Lung (tissue), 12 donors: ENCODE results near the gene PPM1F. TPM values are rescaled to one million over a fixed set of nuclear protein-coding genes. Genes with fewer than 3 reads are reported as not detected.

Experiments used
- ATAC-seq: fragments of 200-7000 bp; cut with Tn5 transposase; one replicate; pipeline ENCODE4 v1.9.1; 2020; ENCODE audit warnings: moderate number of reproducible peaks; ENCODE audit not compliant: insufficient read depth, low FRiP score
- DNase-seq, 3 donors: peaks; one replicate each; pipeline ENCODE4 v3.0.0-alpha.2; 2013 to 2017
- H3K27ac ChIP-seq, 2 donors: one replicate each; pipeline ENCODE4 v1.5.1; 2013; ENCODE audit warnings: mild to moderate bottlenecking in 2 of 2, moderate library complexity in 2 of 2, control low read depth in 1 of 2, inconsistent platforms in 1 of 2, low read depth in 1 of 2, low read length in 1 of 2
- H3K27me3 ChIP-seq, 3 donors: one replicate each; pipeline ENCODE4 v1.5.1; 2013; ENCODE audit warnings: low read length in 2 of 3; ENCODE audit not compliant: control insufficient read depth in 3 of 3, insufficient read depth in 3 of 3
- H3K36me3 ChIP-seq, 4 donors: one replicate each; pipeline ENCODE4 v1.5.1; 2013; ENCODE audit warnings: low read length in 4 of 4, mild to moderate bottlenecking in 1 of 4, moderate library complexity in 1 of 4; ENCODE audit not compliant: control insufficient read depth in 4 of 4, insufficient read depth in 4 of 4
- H3K4me1 ChIP-seq, 5 donors: one replicate each; pipeline ENCODE4 v1.5.1; 2013; ENCODE audit warnings: low read length in 5 of 5, mild to moderate bottlenecking in 2 of 5, moderate library complexity in 1 of 5; ENCODE audit not compliant: control insufficient read depth in 5 of 5, insufficient read depth in 5 of 5
- H3K4me3 ChIP-seq: one replicate; pipeline ENCODE4 v1.5.1; 2013; ENCODE audit warnings: mild to moderate bottlenecking, control low read depth, moderate library complexity
- H3K9ac ChIP-seq, 2 donors: one replicate each; pipeline ENCODE4 v1.5.1; 2013; ENCODE audit warnings: low read length in 2 of 2, control low read depth in 1 of 2; ENCODE audit not compliant: insufficient read depth in 1 of 2
- H3K9me3 ChIP-seq, 4 donors: one replicate each; pipeline ENCODE4 v1.5.1; 2013; ENCODE audit warnings: low read length in 3 of 4, mild to moderate bottlenecking in 1 of 4, moderate library complexity in 1 of 4; ENCODE audit not compliant: control insufficient read depth in 4 of 4, insufficient read depth in 3 of 4
- WGBS, 2 donors: extraction: QIAGEN DNeasy Blood & Tissue Kit; methylation state at CpG; one replicate each; pipeline ENCODE4 v1.1.7; 2013; 5-methylcytosine and 5-hydroxymethylcytosine counted together
- polyA plus RNA-seq, 2 donors: library from polyadenylated mRNA; stranded (reverse); fragments of 200-250 nt; gene quantifications; one replicate each; pipeline ENCODE4 v1.2.1, GENCODE V29; 2013
- total RNA-seq, 2 donors: library from RNA; depleted of rRNA in 1 of 2; stranded (reverse); fragments of >200 nt in 1 of 2; gene quantifications; one replicate each; pipeline ENCODE4 v1.2.1, GENCODE V29; 2014 to 2021
- TF ChIP-seq, protein P1 (sequence below): IDR thresholded peaks from 2 replicates; pipeline ENCODE4 v1.5.1; 2012; ENCODE audit warnings: mild to moderate bottlenecking; ENCODE audit errors: control extremely low read depth, extremely low read depth
- donor health status: control.
- donor health status: control.
- donor health status: Bipolar disorder and iron deficiency.
- donor health status: healthy.
- donor health status: DM: yes; HTN: yes; CAD: no.

PPM1F gene
- total and polyA plus RNA-seq, 4 donors: 25.8 to 62.4 (median 32.6) TPM

- H3K9ac ChIP-seq: no peak overlapping the region
- TF ChIP-seq, protein P1, sequence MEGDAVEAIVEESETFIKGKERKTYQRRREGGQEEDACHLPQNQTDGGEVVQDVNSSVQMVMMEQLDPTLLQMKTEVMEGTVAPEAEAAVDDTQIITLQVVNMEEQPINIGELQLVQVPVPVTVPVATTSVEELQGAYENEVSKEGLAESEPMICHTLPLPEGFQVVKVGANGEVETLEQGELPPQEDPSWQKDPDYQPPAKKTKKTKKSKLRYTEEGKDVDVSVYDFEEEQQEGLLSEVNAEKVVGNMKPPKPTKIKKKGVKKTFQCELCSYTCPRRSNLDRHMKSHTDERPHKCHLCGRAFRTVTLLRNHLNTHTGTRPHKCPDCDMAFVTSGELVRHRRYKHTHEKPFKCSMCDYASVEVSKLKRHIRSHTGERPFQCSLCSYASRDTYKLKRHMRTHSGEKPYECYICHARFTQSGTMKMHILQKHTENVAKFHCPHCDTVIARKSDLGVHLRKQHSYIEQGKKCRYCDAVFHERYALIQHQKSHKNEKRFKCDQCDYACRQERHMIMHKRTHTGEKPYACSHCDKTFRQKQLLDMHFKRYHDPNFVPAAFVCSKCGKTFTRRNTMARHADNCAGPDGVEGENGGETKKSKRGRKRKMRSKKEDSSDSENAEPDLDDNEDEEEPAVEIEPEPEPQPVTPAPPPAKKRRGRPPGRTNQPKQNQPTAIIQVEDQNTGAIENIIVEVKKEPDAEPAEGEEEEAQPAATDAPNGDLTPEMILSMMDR: no peak
- H3K27ac ChIP-seq: no peak overlapping the region
- no peaks in the 10 kb centered on the region for H3K4me1 ChIP-seq
- ATAC-seq (no peak), DNase-seq (no peak)
- H3K9me3 ChIP-seq: no peaks in the 10 kb centered on the region
- WGBS, 2 donors: 93 to 95% methylated on average over 7 of the region's 7 CpGs
- no peaks in the 10 kb centered on the region for H3K27me3 ChIP-seq
- peaks cover 16 to 71% (median 24%) of the 10 kb centered on the region in 4 donors for H3K36me3 ChIP-seq
- H3K4me3 ChIP-seq: no peak overlapping the region
Observed at GRCh38 chr22:21967693-21968271, 15.1 kb upstream of the PPM1F start.

DNA sequence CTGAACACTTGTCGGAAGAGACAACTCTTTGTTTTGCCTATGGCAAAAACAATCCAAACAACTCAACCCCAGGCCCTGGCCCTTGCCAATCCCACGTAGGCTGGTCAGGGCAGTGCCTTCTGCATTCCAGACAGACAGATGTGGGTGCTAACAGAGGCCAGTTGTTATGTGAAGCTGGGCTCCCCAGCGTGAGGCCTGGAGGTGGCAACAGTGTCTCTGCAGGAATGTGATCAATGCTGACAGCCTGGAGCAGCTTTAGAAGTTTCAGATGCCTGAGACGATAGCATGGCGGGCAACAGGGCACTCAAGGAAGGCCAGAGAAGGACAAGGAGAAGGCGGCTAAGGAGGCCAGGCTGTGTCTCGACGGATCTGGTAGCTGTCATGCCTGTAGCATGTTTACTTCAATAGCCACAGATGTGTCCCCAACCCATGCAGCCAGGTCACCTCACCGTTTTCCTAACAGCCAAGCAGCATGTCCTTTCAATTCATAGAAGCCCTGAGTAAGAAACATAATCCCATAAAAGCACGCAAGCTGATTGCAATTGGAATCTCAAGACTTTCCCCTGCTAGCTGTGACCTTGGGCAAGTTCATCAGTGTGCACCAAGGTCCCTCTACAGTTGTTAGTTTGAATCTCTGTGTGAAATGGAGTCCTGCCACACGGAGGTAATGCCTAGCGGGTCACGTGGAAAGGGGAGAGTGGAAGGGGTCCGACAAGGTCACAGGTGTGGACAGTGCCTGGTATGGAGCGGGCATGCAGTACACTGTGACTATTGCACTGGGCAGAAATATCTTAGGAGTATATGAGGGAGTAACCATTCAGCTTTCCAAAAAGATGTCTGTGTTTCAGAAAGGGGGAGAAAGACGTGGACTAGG is 14.2 kb upstream of the PPM1F start:
- H3K27ac ChIP-seq: no peak overlapping the region
- no peaks in the 10 kb centered on the region for H3K27me3 ChIP-seq
- ATAC-seq: no peak
- no peak overlapping the region for H3K4me3 ChIP-seq
- no peaks in the 10 kb centered on the region for H3K4me1 ChIP-seq
- 90 to 95% methylated on average over 16 of the region's 16 CpGs for WGBS, 2 donors
- H3K9ac ChIP-seq: no peak overlapping the region
- no peak for DNase-seq
- peaks cover 16 to 76% (median 27%) of the 10 kb centered on the region in 4 donors for H3K36me3 ChIP-seq
- H3K9me3 ChIP-seq: no peaks in the 10 kb centered on the region
- TF ChIP-seq, protein P1: no peak

- TF ChIP-seq, protein P1: no peak
- peaks cover 16 to 74% (median 24%) of the 10 kb centered on the region in 4 donors for H3K36me3 ChIP-seq
- H3K4me3 ChIP-seq: no peak overlapping the region
- H3K9ac ChIP-seq: no peak overlapping the region
- no peaks in the 10 kb centered on the region for H3K4me1 ChIP-seq
- no peak overlapping the region for H3K27ac ChIP-seq
- WGBS, 2 donors: 96 to 99% methylated on average over 6 of the region's 6 CpGs
- DNase-seq: no peak
- H3K27me3 ChIP-seq: no peaks in the 10 kb centered on the region
- H3K9me3 ChIP-seq: no peaks in the 10 kb centered on the region
- ATAC-seq: no peak
Observed at GRCh38 chr22:21965762-21966288, 13.2 kb upstream of the PPM1F start.
